ENCODE measurements around the gene HOXA4. TPM values are rescaled to one million over a fixed set of nuclear protein-coding genes. Genes with fewer than 3 reads are reported as not detected.
A peak's percentile ranks its signal among the peaks of the same experiment; 100 is the strongest.

Gene HOXA4
- total RNA-seq, 1 donor: 0.72 TPM

DNA sequence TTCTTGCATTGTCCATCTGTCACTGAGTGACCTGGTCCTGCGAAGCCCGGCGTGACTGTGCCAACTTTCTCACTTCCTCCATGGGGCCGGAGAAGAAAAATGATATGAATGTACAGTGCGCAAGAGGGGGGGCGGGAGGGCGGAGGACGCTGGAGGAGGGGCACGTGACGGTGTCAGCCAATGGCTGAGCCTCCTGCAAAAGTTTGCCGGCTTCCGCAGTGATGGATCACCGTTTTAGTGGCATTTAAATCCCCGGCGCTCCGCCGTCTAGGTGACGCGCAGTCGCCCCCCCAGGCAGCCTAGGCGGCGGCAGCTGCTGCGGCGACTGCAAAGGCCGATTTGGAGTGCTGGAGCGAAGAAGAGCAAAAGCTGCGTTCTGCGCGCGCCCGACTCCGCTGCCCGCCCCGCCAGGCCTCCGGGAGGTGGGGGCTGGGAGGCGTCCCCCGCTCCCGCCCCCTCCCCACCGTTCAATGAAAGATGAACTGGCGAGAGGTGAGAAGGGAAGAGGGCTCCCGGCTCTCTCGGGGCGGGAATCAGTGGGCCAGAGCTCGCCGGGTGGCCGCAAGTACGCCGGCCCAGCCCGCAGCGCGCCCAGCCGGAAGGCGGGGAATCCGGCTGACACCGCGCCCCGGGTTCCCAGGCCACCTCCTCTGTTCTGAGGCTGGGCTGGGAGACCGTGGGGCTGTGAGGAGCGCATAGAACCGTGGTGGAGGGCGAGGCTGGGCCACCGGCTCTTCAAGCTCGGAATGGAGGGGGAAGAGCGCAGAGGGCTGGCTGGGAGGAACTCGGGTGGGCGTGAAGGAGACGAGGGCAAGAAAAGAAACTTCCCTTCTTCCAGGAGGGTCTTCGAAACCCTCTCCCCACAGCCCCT, 34.4 kb downstream of the HOXA4 start, which contains the start of gene HOXA1:
Gene HOXA1, minus strand, starts transcription at position 104 of the 871 bp plus-strand sequence. Its CDS starts 88 bp downstream, at position 16.
- H3K4me1 ChIP-seq (ENCODE audit: insufficient read depth, low read length): peaks cover 26% of the 10 kb centered on the region
- peak within 1 kb of the TSS; percentile 94 for H2AFZ ChIP-seq (ENCODE audit: low read length)
- TF ChIP-seq, protein P1, sequence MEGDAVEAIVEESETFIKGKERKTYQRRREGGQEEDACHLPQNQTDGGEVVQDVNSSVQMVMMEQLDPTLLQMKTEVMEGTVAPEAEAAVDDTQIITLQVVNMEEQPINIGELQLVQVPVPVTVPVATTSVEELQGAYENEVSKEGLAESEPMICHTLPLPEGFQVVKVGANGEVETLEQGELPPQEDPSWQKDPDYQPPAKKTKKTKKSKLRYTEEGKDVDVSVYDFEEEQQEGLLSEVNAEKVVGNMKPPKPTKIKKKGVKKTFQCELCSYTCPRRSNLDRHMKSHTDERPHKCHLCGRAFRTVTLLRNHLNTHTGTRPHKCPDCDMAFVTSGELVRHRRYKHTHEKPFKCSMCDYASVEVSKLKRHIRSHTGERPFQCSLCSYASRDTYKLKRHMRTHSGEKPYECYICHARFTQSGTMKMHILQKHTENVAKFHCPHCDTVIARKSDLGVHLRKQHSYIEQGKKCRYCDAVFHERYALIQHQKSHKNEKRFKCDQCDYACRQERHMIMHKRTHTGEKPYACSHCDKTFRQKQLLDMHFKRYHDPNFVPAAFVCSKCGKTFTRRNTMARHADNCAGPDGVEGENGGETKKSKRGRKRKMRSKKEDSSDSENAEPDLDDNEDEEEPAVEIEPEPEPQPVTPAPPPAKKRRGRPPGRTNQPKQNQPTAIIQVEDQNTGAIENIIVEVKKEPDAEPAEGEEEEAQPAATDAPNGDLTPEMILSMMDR (IDR thresholded peaks at IDR 0.05; ENCODE audit: extremely low read depth, low read depth, low read length): no peak
- H3K36me3 ChIP-seq (ENCODE audit: insufficient read depth, low read length): peaks cover 21% of the 10 kb centered on the region
- peak within 1 kb of the TSS; percentile 89 for H3K4me2 ChIP-seq (ENCODE audit: insufficient read depth, low read length)
- H3K27me3 ChIP-seq (ENCODE audit: insufficient read depth, low read length): no peaks in the 10 kb centered on the region
- H3K4me3 ChIP-seq (ENCODE audit: insufficient read depth, low read length): peak within 1 kb of the TSS; percentile 92
- peak; percentile 100 for DNase-seq (ENCODE audit: insufficient read length, low spot score, missing footprints)
- H3K27ac ChIP-seq (ENCODE audit: low read depth, low read length): peak within 1 kb of the TSS; percentile 97
- H3K9me3 ChIP-seq (ENCODE audit: low read depth, low read length): no peaks in the 10 kb centered on the region
- H4K20me1 ChIP-seq (ENCODE audit: insufficient read depth, low read length): peaks cover 16% of the 10 kb centered on the region
- peaks cover 61% of the 10 kb centered on the region for H3K79me2 ChIP-seq (ENCODE audit: insufficient read depth, low read length)

DNA sequence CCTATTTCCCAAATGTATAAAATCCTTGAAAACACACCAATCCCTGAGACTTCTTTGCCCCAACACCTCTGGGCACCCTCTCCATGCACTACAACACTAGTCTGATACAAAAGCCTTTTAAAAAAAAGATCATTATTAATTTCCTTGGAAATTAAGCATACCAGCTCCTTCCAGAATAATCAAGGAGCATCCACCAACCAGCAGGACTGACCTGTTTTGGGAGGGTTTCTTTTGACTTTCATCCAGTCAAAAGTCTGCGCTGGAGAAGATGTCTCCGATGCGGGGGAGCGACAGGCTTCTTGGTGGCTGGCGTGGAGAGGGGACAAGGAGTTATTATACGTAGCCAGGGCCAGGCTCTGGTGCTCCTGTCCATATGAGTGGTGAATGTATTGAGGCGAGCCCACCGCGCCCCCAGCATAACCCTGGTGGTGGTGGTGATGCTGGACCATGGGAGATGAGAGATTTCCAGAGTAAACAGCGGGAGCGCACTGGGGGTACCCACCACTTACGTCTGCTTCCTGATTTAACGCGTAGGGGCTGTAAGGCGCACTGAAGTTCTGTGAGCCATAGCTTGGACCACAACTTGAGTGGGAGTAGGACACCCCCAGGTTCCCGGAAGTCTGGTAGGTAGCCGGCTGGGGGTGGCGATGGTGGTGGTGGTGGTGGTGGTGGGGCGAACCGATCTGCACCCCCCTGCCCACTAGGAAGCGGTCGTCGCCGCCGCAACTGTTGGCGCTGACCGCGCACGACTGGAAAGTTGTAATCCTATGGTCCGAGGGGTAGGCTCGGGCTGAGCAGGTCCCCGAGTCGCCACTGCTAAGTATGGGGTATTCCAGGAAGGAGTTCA, 35.3 kb downstream of the HOXA4 start:
- H4K20me1 ChIP-seq (ENCODE audit: insufficient read depth, low read length): peaks cover 13% of the 10 kb centered on the region
- peak; percentile 80 for DNase-seq (ENCODE audit: insufficient read length, low spot score, missing footprints)
- peaks cover 12% of the 10 kb centered on the region for H3K36me3 ChIP-seq (ENCODE audit: insufficient read depth, low read length)
- peaks cover 53% of the 10 kb centered on the region for H3K79me2 ChIP-seq (ENCODE audit: insufficient read depth, low read length)
- H3K27ac ChIP-seq (ENCODE audit: low read depth, low read length): peak overlapping the region; percentile 68
- peak overlapping the region; percentile 92 for H3K4me3 ChIP-seq (ENCODE audit: insufficient read depth, low read length)
- H3K27me3 ChIP-seq (ENCODE audit: insufficient read depth, low read length): no peaks in the 10 kb centered on the region
- peak overlapping the region; percentile 89 for H3K4me2 ChIP-seq (ENCODE audit: insufficient read depth, low read length)
- peaks cover 26% of the 10 kb centered on the region for H3K4me1 ChIP-seq (ENCODE audit: insufficient read depth, low read length)
- H3K9me3 ChIP-seq (ENCODE audit: low read depth, low read length): no peaks in the 10 kb centered on the region
- TF ChIP-seq, protein P1 (IDR thresholded peaks at IDR 0.05; ENCODE audit: extremely low read depth, low read depth, low read length): no peak
- H2AFZ ChIP-seq (ENCODE audit: low read length): peak overlapping the region; percentile 94

DNA sequence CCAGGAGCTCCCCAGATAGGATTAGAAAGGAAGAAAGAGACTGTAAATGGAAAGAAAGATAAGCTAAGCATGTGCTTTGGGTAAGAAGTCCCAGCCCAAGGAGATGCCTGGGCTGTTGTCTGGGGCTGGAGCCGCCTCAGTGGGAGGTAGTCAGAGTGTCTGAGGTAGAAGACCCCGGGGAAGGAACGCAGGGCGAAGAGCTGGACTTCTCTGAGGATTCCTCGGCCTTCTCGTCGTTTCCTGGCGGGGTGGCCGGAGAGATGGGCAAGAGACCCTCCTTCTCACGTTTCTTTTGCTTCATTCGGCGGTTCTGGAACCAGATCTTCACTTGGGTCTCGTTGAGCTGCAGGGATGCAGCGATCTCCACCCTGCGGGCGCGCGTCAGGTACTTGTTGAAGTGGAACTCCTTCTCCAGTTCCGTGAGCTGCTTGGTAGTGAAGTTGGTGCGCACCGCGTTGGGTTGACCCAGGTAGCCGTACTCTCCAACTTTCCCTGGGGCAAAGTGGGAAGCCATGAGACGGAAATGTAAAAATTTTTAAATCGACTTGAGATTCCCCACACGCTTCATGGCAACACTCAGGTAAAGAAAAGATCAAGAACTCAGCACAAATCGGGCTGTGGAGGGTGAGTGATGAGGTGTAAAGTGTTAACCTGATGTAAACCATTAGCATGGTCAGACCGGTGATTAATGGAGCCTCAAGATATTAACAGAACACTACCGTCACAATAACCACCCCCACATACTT, 36.1 kb downstream of the HOXA4 start:
- peaks cover 51% of the 10 kb centered on the region for H3K79me2 ChIP-seq (ENCODE audit: insufficient read depth, low read length)
- H3K27me3 ChIP-seq (ENCODE audit: insufficient read depth, low read length): no peaks in the 10 kb centered on the region
- TF ChIP-seq, protein P1 (IDR thresholded peaks at IDR 0.05; ENCODE audit: extremely low read depth, low read depth, low read length): no peak
- H3K36me3 ChIP-seq (ENCODE audit: insufficient read depth, low read length): peaks cover 7% of the 10 kb centered on the region
- H3K4me3 ChIP-seq (ENCODE audit: insufficient read depth, low read length): peak overlapping the region; percentile 92
- no peak for DNase-seq (ENCODE audit: insufficient read length, low spot score, missing footprints)
- H4K20me1 ChIP-seq (ENCODE audit: insufficient read depth, low read length): peaks cover 12% of the 10 kb centered on the region
- peaks cover 26% of the 10 kb centered on the region for H3K4me1 ChIP-seq (ENCODE audit: insufficient read depth, low read length)
- H3K9me3 ChIP-seq (ENCODE audit: low read depth, low read length): no peaks in the 10 kb centered on the region
- H3K4me2 ChIP-seq (ENCODE audit: insufficient read depth, low read length): peak overlapping the region; percentile 89
- no peak overlapping the region for H2AFZ ChIP-seq (ENCODE audit: low read length)
- H3K27ac ChIP-seq (ENCODE audit: low read depth, low read length): no peak overlapping the region
